ENCODE data around the gene RRAGC.

Gene RRAGC

DNA sequence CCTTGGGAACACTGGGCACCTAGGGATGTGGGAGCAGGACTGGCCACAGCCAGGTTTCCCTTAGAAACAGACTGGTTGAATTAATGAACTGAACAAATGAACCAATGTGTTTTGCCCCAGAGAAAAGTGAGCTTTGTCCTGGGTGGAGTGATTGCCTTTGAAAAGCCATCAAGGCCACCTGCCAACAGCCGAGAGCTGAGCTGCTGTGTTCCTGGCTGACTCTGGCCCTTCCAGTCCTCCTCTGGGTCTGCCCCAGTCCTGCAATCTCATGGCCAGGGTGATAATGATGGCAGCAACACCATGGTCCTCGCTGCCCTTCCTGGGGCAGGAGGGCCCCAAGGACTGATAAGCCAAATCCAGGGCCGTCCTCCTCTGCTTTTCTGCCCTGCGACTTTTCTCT is 40.0 kb upstream of the RRAGC start:
- H3K4me3 ChIP-seq (ENCODE audit: low read depth in 1 of 2, low read length in 2 of 2): no peak overlapping the region
- TF ChIP-seq, protein P1, sequence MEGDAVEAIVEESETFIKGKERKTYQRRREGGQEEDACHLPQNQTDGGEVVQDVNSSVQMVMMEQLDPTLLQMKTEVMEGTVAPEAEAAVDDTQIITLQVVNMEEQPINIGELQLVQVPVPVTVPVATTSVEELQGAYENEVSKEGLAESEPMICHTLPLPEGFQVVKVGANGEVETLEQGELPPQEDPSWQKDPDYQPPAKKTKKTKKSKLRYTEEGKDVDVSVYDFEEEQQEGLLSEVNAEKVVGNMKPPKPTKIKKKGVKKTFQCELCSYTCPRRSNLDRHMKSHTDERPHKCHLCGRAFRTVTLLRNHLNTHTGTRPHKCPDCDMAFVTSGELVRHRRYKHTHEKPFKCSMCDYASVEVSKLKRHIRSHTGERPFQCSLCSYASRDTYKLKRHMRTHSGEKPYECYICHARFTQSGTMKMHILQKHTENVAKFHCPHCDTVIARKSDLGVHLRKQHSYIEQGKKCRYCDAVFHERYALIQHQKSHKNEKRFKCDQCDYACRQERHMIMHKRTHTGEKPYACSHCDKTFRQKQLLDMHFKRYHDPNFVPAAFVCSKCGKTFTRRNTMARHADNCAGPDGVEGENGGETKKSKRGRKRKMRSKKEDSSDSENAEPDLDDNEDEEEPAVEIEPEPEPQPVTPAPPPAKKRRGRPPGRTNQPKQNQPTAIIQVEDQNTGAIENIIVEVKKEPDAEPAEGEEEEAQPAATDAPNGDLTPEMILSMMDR (IDR thresholded peaks at IDR 0.05; ENCODE audit: borderline replicate concordance, extremely low read depth, low read length, poor library complexity, severe bottlenecking): no peak
- no peaks in the 10 kb centered on the region for H3K4me1 ChIP-seq (ENCODE audit: insufficient read depth, low read length)
- H3K27ac ChIP-seq (ENCODE audit: low read length): no peak overlapping the region
- no peaks in the 10 kb centered on the region for H3K27me3 ChIP-seq (ENCODE audit: insufficient read depth, low read length, poor library complexity)
- no peaks in the 10 kb centered on the region for H3K9me3 ChIP-seq (ENCODE audit: insufficient read depth, low read length, severe bottlenecking)
- no peaks in the 10 kb centered on the region for H3K79me2 ChIP-seq (ENCODE audit: insufficient read depth, low read length)
- no peaks in the 10 kb centered on the region for H3K36me3 ChIP-seq (ENCODE audit: insufficient read depth, low read length)
- H4K20me1 ChIP-seq (ENCODE audit: insufficient read depth, low read length): no peaks in the 10 kb centered on the region
- ATAC-seq (ENCODE audit: insufficient read depth, low read depth): no peak
- no peak for DNase-seq
- no peak overlapping the region for H3K9ac ChIP-seq (ENCODE audit: low read depth, low read length)
- H2AFZ ChIP-seq (ENCODE audit: low read depth, low read length): no peak overlapping the region
- H3K4me2 ChIP-seq (ENCODE audit: insufficient read depth, low read length): no peak overlapping the region

DNA sequence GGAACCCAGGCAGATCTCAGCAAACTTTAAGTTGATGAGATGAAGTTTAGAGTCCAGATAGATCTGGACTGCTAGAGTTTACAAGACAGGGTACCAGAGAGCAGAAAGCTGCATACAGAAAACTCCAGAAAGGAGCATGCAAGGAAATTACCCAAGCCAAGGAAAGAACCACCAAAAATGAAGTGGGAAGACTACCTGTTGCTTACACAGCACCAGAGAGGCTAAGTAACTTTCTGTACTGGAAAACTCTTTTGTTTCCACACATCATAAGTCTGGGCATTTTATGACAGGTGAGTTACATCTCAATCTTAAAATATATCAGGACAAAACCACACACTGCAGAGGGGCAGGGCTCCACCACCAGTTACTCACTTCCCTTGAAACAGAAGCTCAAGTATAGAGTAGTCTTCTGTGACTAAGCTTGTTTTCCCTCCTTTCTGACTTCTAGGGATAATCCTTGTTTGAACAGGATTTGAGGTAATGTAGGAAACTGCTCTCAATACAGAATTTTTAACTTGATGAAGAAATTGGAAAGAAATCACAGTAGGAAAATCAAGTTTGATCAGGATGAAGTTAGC is 39.2 kb upstream of the RRAGC start:
- H3K9ac ChIP-seq (ENCODE audit: low read depth, low read length): no peak overlapping the region
- no peak overlapping the region for H3K4me3 ChIP-seq (ENCODE audit: low read depth in 1 of 2, low read length in 2 of 2)
- no peak overlapping the region for H3K4me2 ChIP-seq (ENCODE audit: insufficient read depth, low read length)
- H3K4me1 ChIP-seq (ENCODE audit: insufficient read depth, low read length): no peaks in the 10 kb centered on the region
- DNase-seq (no peak), ATAC-seq (ENCODE audit: insufficient read depth, low read depth) (no peak)
- H3K36me3 ChIP-seq (ENCODE audit: insufficient read depth, low read length): no peaks in the 10 kb centered on the region
- no peaks in the 10 kb centered on the region for H3K9me3 ChIP-seq (ENCODE audit: insufficient read depth, low read length, severe bottlenecking)
- H2AFZ ChIP-seq (ENCODE audit: low read depth, low read length): no peak overlapping the region
- no peaks in the 10 kb centered on the region for H3K27me3 ChIP-seq (ENCODE audit: insufficient read depth, low read length, poor library complexity)
- TF ChIP-seq, protein P1 (IDR thresholded peaks at IDR 0.05; ENCODE audit: borderline replicate concordance, extremely low read depth, low read length, poor library complexity, severe bottlenecking): no peak
- TF ChIP-seq EZH2 (IDR thresholded peaks at IDR 0.05; ENCODE audit: borderline replicate concordance, low read depth, low read length, severe bottlenecking): no peak
- no peaks in the 10 kb centered on the region for H4K20me1 ChIP-seq (ENCODE audit: insufficient read depth, low read length)
- H3K79me2 ChIP-seq (ENCODE audit: insufficient read depth, low read length): no peaks in the 10 kb centered on the region
- no peak overlapping the region for H3K27ac ChIP-seq (ENCODE audit: low read length)

DNA sequence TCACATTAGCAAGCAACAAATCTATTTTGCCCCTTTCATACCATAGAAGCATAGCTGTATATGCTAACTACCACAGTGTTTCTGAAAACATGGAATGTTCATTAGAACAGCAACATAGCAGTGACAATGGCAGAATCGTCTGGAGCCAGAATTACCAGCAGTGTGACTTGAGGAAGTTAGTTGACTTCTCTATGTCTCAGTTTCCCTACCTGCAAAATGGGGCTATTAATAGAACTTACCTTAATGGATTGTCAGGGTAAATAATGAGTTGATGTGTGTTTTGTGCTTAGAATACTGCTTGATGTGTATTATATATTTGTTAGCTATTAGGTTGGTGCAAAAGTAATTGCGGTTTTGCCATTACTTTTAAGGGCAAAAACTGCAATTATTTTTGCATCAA is 36.6 kb upstream of the RRAGC start:
- Histone ChIP-seq H3K9me3 (ENCODE audit: insufficient read depth, low read length, severe bottlenecking) (no peaks in the 10 kb centered on the region), H3K27me3 (ENCODE audit: insufficient read depth, low read length, poor library complexity) (no peaks in the 10 kb centered on the region), H3K4me1 (ENCODE audit: insufficient read depth, low read length) (no peaks in the 10 kb centered on the region), H2AFZ (ENCODE audit: low read depth, low read length) (no peak overlapping the region), H3K27ac (ENCODE audit: low read length) (no peak overlapping the region), H4K20me1 (ENCODE audit: insufficient read depth, low read length) (no peaks in the 10 kb centered on the region), H3K36me3 (ENCODE audit: insufficient read depth, low read length) (no peaks in the 10 kb centered on the region), H3K79me2 (ENCODE audit: insufficient read depth, low read length) (no peaks in the 10 kb centered on the region), H3K9ac (ENCODE audit: low read depth, low read length) (no peak overlapping the region), H3K4me2 (ENCODE audit: insufficient read depth, low read length) (no peak overlapping the region), H3K4me3 (ENCODE audit: low read depth in 1 of 2, low read length in 2 of 2) (no peak overlapping the region)
- no peak for TF ChIP-seq EZH2 (IDR thresholded peaks at IDR 0.05; ENCODE audit: borderline replicate concordance, low read depth, low read length, severe bottlenecking)
- no peak for ATAC-seq (ENCODE audit: insufficient read depth, low read depth)
- no peak for DNase-seq

DNA sequence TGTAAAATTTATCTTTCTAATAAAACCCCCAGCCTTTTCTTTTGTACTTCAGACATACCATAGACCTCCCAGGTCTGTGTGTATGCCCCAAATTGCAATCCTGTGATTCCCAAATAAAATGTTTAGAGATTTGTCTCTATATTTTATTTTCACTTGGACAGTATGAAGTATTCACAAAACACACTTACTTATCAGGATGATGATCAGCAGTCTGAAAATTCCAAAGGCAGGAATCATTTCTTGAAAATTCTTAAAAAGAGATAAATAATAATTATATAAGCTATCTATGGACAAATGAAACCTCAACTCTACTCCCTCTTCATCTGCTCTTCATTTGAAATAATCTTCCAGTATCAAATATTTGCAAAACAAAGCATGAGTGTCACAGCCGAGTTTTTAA is 33.4 kb upstream of the RRAGC start:
- ATAC-seq (ENCODE audit: insufficient read depth, low read depth): no peak
- no peaks in the 10 kb centered on the region for H3K79me2 ChIP-seq (ENCODE audit: insufficient read depth, low read length)

More for the DNA sequence above, 33.4 kb upstream of the RRAGC start:
- Histone ChIP-seq H3K36me3 (ENCODE audit: insufficient read depth, low read length) (no peaks in the 10 kb centered on the region), H4K20me1 (ENCODE audit: insufficient read depth, low read length) (no peaks in the 10 kb centered on the region), H2AFZ (ENCODE audit: low read depth, low read length) (no peak overlapping the region), H3K4me2 (ENCODE audit: insufficient read depth, low read length) (no peak overlapping the region), H3K27me3 (ENCODE audit: insufficient read depth, low read length, poor library complexity) (no peaks in the 10 kb centered on the region), H3K9ac (ENCODE audit: low read depth, low read length) (no peak overlapping the region), H3K9me3 (ENCODE audit: insufficient read depth, low read length, severe bottlenecking) (no peaks in the 10 kb centered on the region), H3K4me1 (ENCODE audit: insufficient read depth, low read length) (no peaks in the 10 kb centered on the region), H3K4me3 (ENCODE audit: low read depth in 1 of 2, low read length in 2 of 2) (no peak overlapping the region), H3K27ac (ENCODE audit: low read length) (no peak overlapping the region)
- DNase-seq: no peak
- TF ChIP-seq EZH2 (IDR thresholded peaks at IDR 0.05; ENCODE audit: borderline replicate concordance, low read depth, low read length, severe bottlenecking): no peak

Data from DND-41 (cell line).